GM06990 (cell line): ENCODE data around the gene PRKCH.

Experiments used
- DNase-seq: peaks from one replicate; pipeline ENCODE4 v3.0.0-alpha.2; 2011; ENCODE audit not compliant: insufficient read length; ENCODE audit errors: extremely low read depth
- H3K27me3 ChIP-seq: replicated peaks from 2 replicates; pipeline ENCODE4 v1.6.0; 2011; ENCODE audit warnings: low read length; ENCODE audit not compliant: control insufficient read depth, insufficient read depth
- H3K36me3 ChIP-seq: 2 replicates; pipeline ENCODE4 v1.5.1; 2011; ENCODE audit warnings: low read length; ENCODE audit not compliant: control insufficient read depth, insufficient read depth
- H3K4me3 ChIP-seq: replicated peaks from 2 replicates; pipeline ENCODE4 v1.5.1; 2011; ENCODE audit warnings: low read depth, mild to moderate bottlenecking, control low read depth, low read length
- CTCF ChIP-seq: IDR thresholded peaks from 2 replicates; pipeline ENCODE4 v1.5.1; 2011; ENCODE audit warnings: low read length, control low read depth, mild to moderate bottlenecking, inconsistent platforms; ENCODE audit not compliant: insufficient read depth, poor library complexity, severe bottlenecking

Gene PRKCH

GRCh38 chr14:61545726-61546455 is 224.5 kb downstream of the PRKCH start:
- TF ChIP-seq CTCF, result no peak
- no peak for DNase-seq
- Histone ChIP-seq H3K36me3 (no peaks in the 10 kb centered on the region; the same call in 1 of the 2 replicates), H3K27me3 (no peaks in the 10 kb centered on the region), H3K4me3 (no peak overlapping the region)

GRCh38 chr14:61547186-61548069 is 226.0 kb downstream of the PRKCH start:
- Histone ChIP-seq H3K4me3 (no peak overlapping the region), H3K36me3 (no peaks in the 10 kb centered on the region; the same call in 1 of the 2 replicates), H3K27me3 (no peaks in the 10 kb centered on the region)
- TF ChIP-seq CTCF, result no peak
- DNase-seq, result no peak

- no peaks in the 10 kb centered on the region for H3K27me3 ChIP-seq
- H3K36me3 ChIP-seq, result no peaks in the 10 kb centered on the region; the same call in 1 of the 2 replicates
- no peak overlapping the region for H3K4me3 ChIP-seq
- no peak for DNase-seq
- TF ChIP-seq CTCF, result no peak
Observed at GRCh38 chr14:61549425-61549824, 228.0 kb downstream of the PRKCH start.

- TF ChIP-seq CTCF, result no peak
- Histone ChIP-seq H3K4me3 (no peak overlapping the region), H3K27me3 (no peaks in the 10 kb centered on the region), H3K36me3 (no peaks in the 10 kb centered on the region; the same call in 1 of the 2 replicates)
- no peak for DNase-seq
Observed at GRCh38 chr14:61551384-61551783, 230.0 kb downstream of the PRKCH start.

GRCh38 chr14:61552241-61552640 is 230.9 kb downstream of the PRKCH start:
- DNase-seq, result no peak
- TF ChIP-seq CTCF, result no peak
- Histone ChIP-seq H3K4me3 (no peak overlapping the region), H3K36me3 (no peaks in the 10 kb centered on the region; the same call in 1 of the 2 replicates), H3K27me3 (no peaks in the 10 kb centered on the region)
